Neural cell (in vitro differentiated cells): ENCODE measurements around the gene MCL1.

ENCODE experiments used
- EZH2 ChIP-seq: fragments of 200-600, 300-800 bp; shearing (Covaris generic), sonication (generic); IDR thresholded peaks from 2 replicates; pipeline ENCODE4 v1.6.1; 2014; ENCODE audit warnings: antibody characterized with exemption, low read length, borderline replicate concordance, mild to moderate bottlenecking; ENCODE audit not compliant: insufficient read depth, poor library complexity, severe bottlenecking
- RAD21 ChIP-seq: fragments of 450-650 bp; conservative IDR thresholded peaks from 2 replicates; pipeline ENCODE4 v1.6.1; 2014; ENCODE audit warnings: antibody characterized with exemption, mild to moderate bottlenecking, moderate library complexity
- SMC3 ChIP-seq: fragments of 450-650 bp; conservative IDR thresholded peaks from 2 replicates; pipeline ENCODE4 v1.6.1; 2014; ENCODE audit warnings: antibody characterized with exemption, mild to moderate bottlenecking, moderate library complexity; ENCODE audit not compliant: poor library complexity
- TF ChIP-seq, protein P1 (sequence below): fragments of 450-650 bp; IDR thresholded peaks from 2 replicates; pipeline ENCODE4 v1.5.1; 2014; ENCODE audit warnings: antibody characterized with exemption, mild to moderate bottlenecking, moderate library complexity; ENCODE audit not compliant: poor library complexity, severe bottlenecking

- TF ChIP-seq, protein P1, sequence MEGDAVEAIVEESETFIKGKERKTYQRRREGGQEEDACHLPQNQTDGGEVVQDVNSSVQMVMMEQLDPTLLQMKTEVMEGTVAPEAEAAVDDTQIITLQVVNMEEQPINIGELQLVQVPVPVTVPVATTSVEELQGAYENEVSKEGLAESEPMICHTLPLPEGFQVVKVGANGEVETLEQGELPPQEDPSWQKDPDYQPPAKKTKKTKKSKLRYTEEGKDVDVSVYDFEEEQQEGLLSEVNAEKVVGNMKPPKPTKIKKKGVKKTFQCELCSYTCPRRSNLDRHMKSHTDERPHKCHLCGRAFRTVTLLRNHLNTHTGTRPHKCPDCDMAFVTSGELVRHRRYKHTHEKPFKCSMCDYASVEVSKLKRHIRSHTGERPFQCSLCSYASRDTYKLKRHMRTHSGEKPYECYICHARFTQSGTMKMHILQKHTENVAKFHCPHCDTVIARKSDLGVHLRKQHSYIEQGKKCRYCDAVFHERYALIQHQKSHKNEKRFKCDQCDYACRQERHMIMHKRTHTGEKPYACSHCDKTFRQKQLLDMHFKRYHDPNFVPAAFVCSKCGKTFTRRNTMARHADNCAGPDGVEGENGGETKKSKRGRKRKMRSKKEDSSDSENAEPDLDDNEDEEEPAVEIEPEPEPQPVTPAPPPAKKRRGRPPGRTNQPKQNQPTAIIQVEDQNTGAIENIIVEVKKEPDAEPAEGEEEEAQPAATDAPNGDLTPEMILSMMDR, result no peak
- TF ChIP-seq RAD21 (no peak), SMC3 (no peak), EZH2 (no peak)
Measured at GRCh38 chr1:150536836-150537731, 42.3 kb downstream of the MCL1 start.
